ENCODE measurements around the gene OR13H1.
"Not testable (repeated sequence)": the region's sequence is repeated elsewhere in the genome, so short reads cannot be mapped to it uniquely, and the experiment has no call there.

Gene OR13H1, protein sequence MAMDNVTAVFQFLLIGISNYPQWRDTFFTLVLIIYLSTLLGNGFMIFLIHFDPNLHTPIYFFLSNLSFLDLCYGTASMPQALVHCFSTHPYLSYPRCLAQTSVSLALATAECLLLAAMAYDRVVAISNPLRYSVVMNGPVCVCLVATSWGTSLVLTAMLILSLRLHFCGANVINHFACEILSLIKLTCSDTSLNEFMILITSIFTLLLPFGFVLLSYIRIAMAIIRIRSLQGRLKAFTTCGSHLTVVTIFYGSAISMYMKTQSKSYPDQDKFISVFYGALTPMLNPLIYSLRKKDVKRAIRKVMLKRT

DNA sequence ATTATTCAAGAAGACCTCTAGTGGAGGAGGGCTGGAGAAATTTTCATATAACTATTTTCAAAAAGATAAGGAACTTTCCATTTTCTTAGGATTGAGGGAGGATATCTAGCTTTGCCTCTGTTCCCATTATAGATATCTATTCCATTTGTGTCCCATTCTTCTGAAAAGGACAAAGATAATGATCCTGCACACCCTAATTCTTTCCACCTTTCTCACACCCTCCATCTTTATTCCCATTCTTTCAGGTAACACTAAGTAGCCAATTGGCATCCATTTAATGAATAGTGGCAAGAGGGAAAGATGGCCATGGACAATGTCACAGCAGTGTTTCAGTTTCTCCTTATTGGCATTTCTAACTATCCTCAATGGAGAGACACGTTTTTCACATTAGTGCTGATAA, at the start of gene OR13H1:
Gene OR13H1, plus strand, starts transcription at position 301 of the 400 bp plus-strand sequence. Its CDS starts 0 bp downstream, at position 301.
- no peak for DNase-seq

DNA sequence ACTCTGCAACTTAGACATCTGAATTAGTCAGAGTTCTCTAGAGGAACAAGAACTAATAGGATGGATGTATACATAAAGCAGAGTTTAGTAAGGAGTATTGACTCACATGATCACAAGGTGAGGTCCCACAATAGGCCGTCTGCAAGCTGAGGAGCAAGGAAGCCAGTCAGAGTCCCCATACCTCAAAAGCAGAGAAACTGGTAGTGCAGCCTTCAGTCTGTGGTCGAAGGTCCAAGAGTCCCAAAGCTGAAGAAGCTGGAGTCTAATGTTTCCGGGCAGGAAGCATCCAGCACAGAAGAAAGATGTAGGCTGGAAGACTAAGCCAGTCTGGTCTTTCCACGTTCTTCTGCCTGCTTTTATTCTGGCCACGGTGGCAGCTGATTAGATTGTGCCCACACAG, 42.3 kb upstream of the OR13H1 start:
- not testable (repeated sequence) for DNase-seq

DNA sequence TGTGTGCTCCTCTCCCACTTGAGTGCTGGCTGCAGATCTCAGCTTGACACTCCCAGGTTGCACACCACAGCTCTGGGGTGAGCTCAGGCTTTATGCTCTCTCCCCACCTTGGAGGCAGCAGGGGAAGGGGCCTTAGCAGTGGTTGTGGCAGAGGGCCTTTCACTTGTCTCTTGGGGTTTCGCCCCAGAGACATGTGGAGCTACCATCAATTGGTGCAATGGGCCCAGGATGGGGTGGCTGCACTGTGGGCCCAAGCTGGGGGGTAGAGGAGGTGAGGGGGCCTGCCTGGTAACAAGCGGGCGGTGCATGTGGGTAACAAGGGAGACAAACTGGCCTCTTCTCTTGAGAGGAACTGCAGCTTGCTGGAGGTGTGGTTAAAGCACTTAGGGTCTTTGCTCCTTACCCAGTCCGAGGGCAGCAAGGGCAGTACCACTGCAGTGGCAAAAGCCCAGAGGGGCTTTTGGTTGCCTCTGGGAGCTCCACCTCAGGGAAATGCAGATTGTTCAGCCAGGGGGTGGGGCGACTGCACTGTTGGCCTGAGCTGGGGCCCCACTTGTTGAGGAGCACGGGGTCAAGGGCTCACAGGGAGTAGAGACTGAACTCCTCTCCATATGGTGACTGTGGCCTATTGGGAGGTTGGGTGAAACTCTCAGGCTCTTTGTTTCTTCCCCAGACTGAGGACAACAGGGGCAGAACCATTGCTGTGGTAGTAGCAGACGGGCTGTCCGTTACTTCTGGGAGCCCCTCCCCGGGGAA, 30.5 kb upstream of the OR13H1 start:
- no peak for DNase-seq

DNA sequence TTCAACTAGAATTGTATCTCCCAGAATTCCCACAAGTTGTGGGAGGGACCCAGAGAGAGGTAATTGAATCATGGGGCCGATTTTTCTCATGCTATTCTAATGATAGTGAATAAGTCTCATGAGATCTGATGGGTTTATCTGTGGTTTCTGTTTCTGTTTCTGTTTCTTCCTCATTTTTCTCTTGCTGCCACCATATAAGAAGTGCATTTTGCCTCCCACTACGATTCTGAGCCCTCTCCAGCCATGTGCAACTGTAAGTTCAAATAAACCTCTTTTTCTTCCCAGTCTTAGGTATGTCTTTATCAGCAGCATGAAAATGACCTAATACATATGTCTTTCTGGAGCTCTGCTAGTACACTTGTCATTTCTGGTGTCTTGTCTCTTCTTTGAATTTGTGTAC, 22.1 kb upstream of the OR13H1 start:
- no peak for DNase-seq

DNA sequence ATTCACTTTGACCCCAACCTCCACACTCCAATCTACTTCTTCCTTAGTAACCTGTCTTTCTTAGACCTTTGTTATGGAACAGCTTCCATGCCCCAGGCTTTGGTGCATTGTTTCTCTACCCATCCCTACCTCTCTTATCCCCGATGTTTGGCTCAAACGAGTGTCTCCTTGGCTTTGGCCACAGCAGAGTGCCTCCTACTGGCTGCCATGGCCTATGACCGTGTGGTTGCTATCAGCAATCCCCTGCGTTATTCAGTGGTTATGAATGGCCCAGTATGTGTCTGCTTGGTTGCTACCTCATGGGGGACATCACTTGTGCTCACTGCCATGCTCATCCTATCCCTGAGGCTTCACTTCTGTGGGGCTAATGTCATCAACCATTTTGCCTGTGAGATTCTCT, 344 bp downstream of the OR13H1 start:
- no peak for DNase-seq

DNA sequence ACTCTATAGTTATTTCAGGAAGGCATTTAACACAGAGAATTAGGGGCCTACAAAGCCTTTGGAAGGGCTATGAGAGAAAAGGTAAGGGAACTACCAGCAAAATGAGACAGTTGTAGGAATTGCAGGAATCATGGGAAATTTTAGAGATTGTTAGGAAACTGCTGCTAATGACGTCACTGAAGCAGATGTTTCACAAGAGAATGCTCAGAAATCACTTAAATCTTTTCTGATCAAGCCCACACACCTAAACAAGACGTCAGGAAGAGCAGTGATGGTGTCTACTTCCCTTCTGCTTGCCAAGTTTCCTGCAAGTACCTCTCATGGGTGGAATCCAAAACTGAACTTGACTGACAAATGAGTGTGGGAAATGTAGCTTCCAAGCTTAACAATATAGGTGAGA, 5.1 kb downstream of the OR13H1 start:
- DNase-seq: no peak

DNA sequence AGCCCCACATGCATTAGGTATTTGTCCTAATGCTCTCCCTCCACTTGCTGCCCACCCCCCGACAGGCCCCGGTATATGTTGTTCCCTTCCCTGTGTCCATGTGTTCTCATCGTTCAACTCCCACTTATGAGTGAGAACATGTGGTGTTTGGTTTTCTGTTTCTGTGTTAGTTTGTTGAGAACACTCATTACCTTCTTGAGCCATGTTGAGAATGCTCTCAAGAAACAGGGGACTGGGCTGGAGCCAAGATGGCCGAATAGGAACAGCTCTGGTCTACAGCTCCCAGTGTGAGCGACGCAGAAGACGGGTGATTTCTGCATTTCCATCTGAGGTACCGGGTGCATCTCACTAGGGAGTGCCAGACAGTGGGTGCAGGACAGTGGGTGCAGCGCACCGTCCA, 8.6 kb downstream of the OR13H1 start:
- not testable (repeated sequence) for DNase-seq

DNA sequence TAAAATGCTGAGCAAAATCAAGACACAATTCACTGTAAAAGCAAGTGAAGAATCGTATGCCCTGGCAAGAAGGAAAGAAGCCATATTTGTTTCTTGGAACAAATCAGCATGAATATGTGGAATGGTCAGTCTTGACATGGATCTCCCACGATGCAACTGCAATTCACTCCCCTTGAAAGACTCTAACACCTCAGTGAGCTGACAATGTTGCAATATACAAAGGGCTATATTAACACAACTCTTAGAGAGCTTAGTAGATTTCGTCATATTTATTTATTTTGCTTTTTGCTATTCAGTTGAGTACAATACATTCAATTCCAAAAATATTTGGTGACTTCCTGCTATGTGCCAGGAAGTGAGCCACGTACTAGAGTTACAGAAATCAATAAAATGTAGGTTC, 14.7 kb downstream of the OR13H1 start:
- DNase-seq: no peak

DNA sequence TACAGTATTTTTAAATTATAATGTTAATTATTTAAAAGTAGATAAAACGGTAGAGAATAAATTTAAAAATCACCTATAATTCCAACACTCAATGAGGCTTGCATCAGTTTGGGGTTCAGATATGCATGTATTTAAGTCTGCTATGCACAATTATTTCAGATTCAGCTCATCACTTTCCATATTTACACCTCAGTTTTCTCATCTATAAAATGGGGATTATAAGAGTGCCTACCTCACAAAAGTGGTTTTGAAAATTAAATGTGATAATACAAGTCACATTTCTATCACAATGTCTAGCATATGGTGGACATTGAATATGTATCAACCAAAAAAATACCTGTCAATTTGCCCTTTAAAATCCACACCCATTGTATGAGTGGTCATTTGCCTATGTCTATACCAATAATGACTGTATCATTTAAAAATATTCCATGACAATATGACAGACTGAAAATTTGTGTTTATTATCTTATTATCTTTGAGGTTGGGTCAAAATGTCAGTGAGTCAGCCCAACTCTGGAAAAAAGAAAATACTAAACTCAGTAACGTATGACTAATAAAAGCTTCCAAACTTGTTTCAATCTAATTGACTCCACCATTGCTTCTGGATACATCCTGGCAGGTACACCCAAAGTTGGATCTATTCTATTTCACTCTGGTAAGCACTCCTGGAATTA, 20.8 kb downstream of the OR13H1 start:
- DNase-seq: no peak

DNA sequence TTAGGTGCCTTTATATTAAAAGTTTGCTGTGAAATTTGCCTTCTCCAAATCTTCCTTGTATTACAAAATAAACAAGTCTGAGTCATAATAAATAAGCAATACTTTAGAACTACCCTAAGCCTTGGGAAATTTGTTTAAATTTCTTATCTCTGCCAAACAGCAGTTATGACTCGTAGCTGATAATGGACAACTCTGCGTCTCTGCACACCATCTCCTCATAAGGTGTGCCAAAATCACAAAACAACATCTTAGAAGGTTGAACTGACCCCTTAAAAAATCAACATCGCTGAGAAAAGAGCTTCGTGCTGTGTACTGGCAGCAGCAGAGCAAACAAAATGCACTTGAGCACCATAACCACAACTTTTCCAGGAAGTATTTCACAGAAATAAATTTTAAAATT, 22.0 kb downstream of the OR13H1 start:
- peak; percentile 20 for DNase-seq

DNA sequence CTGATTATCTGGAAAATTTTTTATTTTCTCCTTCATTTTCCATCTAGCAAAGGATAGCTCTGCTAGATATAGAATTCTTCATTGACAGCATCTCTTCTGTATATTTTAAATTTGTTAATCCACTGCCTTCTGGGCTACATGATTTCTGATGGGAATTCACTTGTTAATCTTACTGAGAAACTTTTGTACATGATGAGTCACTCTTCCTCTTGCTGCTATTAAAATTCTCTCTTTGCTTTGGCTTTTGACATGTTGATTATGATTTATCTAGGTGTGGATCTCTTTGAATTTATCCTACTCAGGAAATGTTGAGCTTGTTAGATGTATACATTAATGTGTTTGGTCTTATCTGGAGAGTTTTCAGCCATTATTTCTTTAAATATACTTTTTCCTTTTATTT, 27.5 kb downstream of the OR13H1 start:
- DNase-seq: no peak

DNA sequence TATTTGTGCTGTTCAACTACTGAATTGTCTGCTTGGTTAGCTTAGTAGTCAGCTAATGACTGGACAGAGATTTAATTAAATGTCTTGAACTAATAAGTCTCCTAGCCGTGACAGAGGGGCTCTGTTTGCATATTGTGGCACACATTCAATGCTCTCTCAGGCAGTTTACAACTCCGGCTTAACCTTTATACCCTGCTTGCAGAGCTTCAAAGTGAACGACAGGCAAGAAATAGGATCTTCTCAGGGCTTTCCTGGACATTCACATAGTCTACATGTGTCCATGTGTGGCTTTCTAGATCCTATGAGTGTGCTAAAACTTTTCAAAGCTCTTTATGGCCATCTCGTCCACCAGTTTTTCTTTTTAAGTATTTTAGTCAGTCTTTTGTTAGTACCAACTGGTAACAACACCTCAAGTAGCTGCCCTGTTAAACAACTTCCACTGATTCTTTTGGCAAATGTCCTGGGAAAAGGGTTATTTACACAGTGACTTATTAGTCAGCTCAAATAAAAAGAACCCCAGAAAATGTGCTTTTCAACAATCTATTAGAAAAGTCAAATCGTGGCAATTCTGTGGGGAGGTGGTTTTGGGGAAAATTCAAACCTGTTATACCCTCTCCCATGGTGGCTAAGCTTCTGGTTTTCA, 28.6 kb downstream of the OR13H1 start:
- no peak for DNase-seq

DNA sequence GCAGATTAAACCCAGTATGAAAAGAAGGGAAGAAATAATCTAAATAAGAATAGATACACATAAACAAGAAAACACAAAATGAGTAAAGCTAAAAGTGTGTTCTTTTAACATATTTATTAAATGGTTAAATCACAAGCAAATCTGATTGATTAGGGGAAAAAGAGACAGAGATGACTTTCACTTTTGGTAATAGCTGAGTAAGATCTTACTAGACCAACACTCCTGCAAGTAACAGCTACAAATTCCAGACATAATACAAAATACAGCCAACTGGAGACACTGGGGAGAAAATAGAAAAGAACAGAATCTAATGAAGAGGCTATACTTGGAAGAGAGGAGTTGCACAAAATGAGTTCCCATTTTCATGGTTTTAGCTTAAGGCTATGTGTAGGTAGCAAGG, 33.5 kb downstream of the OR13H1 start:
- no peak for DNase-seq

DNA sequence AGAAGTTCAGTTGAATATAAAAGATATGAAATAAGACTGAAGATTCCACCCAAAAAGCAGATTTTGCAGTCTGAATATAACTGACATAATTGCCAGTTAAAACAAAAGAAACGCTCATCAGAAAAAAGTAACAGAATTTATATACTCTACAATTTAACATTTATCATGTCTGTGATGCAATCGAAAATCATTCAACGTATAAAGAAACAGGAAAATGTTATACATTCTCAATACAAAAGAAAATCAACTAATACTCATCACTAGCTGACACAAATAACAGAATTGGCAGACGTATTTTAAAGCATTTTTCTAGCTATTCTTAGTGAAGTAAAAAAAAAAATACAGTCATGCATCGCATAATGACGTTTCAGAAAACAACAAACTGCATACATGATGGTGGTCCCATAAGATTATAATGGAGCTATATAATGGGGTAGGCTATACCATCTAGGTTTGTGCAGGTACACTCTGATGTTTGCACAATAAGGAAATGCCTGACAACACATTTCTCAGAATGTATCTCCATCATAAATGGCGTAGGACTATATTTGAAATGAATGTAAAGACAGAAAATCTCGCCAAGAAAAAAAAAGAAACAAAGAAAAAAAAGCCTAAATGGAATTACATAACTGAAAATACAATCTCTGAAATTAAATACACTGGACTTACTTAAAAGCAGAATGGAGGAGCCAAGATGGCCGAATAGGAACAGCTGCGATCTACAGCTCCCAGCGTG, 34.3 kb downstream of the OR13H1 start:
- no peak for DNase-seq

DNA sequence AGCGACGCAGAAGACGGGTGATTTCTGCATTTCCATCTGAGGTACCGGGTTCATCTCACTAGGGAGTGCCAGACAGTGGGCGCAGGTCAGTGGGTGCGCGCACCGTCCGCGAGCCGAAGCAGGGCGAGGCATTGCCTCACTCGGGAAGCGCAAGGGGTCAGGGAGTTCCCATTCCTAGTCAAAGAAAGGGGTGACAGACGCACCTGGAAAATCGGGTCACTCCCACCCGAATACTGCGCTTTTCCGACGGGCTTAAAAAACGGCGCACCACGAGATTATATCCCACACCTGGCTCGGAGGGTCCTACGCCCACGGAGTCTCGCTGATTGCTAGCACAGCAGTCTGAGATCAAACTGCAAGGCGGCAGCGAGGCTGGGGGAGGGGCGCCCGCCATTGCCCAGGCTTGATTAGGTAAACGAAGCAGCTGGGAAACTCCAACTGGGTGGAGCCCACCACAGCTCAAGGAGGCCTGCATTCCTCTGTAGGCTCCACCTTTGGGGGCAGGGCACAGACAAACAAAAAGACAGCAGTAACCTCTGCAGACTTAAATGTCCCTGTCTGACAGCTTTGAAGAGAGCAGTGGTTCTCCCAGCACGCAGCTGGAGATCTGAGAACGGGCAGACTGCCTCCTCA, 35.0 kb downstream of the OR13H1 start:
- DNase-seq: not testable (repeated sequence)

DNA sequence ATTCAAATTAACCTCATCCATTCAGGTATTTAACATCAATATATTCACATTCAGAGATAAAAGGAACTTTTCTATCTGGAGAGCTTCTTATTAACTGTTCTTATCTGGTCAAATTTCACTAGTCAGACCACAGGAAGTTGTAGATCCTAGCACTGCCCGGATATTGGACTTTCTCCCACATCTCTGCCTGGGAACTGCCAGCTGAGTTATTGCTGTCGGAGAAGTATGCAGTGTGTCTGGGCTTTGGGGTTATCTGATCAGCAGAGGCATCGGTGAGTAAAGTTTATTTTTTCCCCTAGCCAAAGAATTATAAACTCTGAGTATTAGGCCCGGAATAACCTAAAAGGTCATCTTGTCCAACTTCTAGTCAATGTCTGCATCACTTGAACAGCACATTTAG, 45.1 kb downstream of the OR13H1 start:
- no peak for DNase-seq
